ENCODE data around the gene ENHO.

The ENHO gene

DNA sequence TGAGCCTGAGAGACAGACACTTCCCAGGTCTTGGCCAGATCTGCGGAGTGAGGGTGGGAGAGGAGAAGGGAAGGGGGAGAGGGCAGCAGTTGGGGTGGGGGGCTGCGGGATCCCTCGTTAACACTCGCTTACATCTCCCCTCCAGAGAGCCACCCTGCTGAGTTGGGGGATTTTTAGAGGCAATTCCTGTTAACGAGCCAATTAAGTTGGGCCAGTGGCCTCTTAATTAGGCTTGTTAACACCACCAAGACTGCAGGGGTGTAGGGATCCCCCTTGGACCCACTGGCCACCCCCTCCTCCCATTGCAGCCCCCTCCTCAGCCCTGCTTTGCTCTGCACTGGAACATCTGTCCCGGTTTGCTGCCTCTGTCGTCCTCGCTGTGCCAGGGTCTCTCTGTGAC, 43.1 kb upstream of the ENHO start:
- Histone ChIP-seq H3K9me3 (ENCODE audit: control insufficient read depth in 5 of 5, low read length in 5 of 5) (peaks cover 0 to 6% (median 0%) of the 10 kb centered on the region in 5 donors), H3K36me3 (ENCODE audit: control insufficient read depth in 5 of 5, insufficient read depth in 5 of 5, low read length in 5 of 5) (peaks cover 0 to 50% (median 22%) of the 10 kb centered on the region in 5 donors), H3K27ac (ENCODE audit: low read depth, low read length) (no peak overlapping the region), H3K27me3 (ENCODE audit: control insufficient read depth in 5 of 5, insufficient read depth in 4 of 5, low read length in 5 of 5) (peaks cover 0 to 2% (median 0%) of the 10 kb centered on the region in 5 donors), H3K4me1 (ENCODE audit: control insufficient read depth in 5 of 5, insufficient read depth in 5 of 5, low read length in 5 of 5) (peaks cover 2 to 10% (median 5%) of the 10 kb centered on the region in 5 donors), H3K4me3 (ENCODE audit: low read depth in 1 of 5, low read length in 5 of 5) (no peak overlapping the region), H3K9ac (ENCODE audit: low read length in 5 of 5) (no peak overlapping the region)

DNA sequence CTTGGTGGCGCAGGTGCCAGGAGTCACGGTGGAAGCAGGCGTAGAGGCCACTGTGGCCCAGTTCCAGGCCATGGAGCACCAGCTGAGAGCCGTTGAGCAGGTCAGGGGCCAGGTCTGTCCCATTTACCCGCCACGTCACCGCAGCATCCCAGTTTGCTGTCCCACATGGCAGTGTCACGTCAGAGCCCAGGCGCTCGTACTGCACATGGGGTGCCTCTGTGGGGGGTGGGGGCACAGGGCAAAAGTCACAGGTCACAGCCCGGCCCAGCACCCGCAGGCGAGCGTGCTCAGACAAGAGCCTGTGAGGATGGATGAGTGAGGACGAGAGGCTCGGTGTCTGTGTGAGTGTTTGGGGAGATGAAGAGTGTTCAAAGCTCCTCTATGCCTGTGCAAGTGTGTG, 41.8 kb upstream of the ENHO start:
- Histone ChIP-seq H3K4me1 (ENCODE audit: control insufficient read depth in 5 of 5, insufficient read depth in 5 of 5, low read length in 5 of 5) (peaks cover 0 to 15% (median 13%) of the 10 kb centered on the region in 5 donors), H3K9me3 (ENCODE audit: control insufficient read depth in 5 of 5, low read length in 5 of 5) (peaks cover 0 to 6% (median 0%) of the 10 kb centered on the region in 5 donors), H3K27me3 (ENCODE audit: control insufficient read depth in 5 of 5, insufficient read depth in 4 of 5, low read length in 5 of 5) (peaks cover 0 to 5% (median 0%) of the 10 kb centered on the region in 5 donors), H3K27ac (ENCODE audit: low read depth, low read length) (no peak overlapping the region), H3K9ac (ENCODE audit: low read length in 5 of 5) (no peak overlapping the region), H3K4me3 (ENCODE audit: low read depth in 1 of 5, low read length in 5 of 5) (no peak overlapping the region), H3K36me3 (ENCODE audit: control insufficient read depth in 5 of 5, insufficient read depth in 5 of 5, low read length in 5 of 5) (peaks cover 0 to 50% (median 22%) of the 10 kb centered on the region in 5 donors)

GRCh38 chr9:34563262-34563661, 40.5 kb upstream of the ENHO start:
- peaks cover 0 to 6% (median 0%) of the 10 kb centered on the region in 5 donors for H3K9me3 ChIP-seq (ENCODE audit: control insufficient read depth in 5 of 5, low read length in 5 of 5)
- H3K4me3 ChIP-seq (ENCODE audit: low read depth in 1 of 5, low read length in 5 of 5): no peak overlapping the region
- no peak overlapping the region for H3K9ac ChIP-seq (ENCODE audit: low read length in 5 of 5)
- H3K36me3 ChIP-seq (ENCODE audit: control insufficient read depth in 5 of 5, insufficient read depth in 5 of 5, low read length in 5 of 5): peaks cover 0 to 45% (median 16%) of the 10 kb centered on the region in 5 donors
- no peak overlapping the region for H3K27ac ChIP-seq (ENCODE audit: low read depth, low read length)
- H3K27me3 ChIP-seq (ENCODE audit: control insufficient read depth in 5 of 5, insufficient read depth in 4 of 5, low read length in 5 of 5): peaks cover 0 to 11% (median 0%) of the 10 kb centered on the region in 5 donors
- H3K4me1 ChIP-seq (ENCODE audit: control insufficient read depth in 5 of 5, insufficient read depth in 5 of 5, low read length in 5 of 5): peaks cover 0 to 24% (median 18%) of the 10 kb centered on the region in 5 donors

DNA sequence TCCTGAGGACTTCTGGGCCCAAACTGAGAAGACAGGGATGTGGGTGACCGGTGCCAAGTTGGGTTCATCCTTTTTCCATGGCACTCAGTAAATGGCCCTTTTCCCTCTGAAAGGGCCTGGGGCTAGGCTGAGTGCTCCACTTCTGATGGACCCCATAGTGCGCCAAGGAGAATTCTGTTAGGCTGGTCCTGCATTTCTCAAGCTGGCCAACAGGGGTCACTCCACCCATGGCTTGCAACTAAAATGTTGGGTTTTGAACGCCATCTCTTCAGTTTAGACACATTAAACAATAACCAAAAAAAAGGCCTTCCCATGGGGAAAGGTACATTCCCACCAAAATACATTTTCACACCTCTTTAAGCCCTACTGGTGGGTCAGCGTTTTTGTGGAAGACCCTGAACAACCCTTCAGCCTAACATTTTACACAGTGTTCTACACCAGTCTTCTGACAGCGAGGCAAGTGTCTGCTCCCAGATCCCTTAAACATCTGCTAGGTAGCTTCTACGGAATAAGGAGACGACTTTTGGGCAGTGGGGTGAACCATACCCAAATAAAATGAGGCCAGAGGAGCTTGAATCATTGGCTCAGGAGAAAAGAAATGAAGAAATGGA, 39.5 kb upstream of the ENHO start:
- H3K9me3 ChIP-seq (ENCODE audit: control insufficient read depth in 5 of 5, low read length in 5 of 5): peaks cover 0 to 6% (median 0%) of the 10 kb centered on the region in 5 donors
- H3K36me3 ChIP-seq (ENCODE audit: control insufficient read depth in 5 of 5, insufficient read depth in 5 of 5, low read length in 5 of 5): peaks cover 0 to 39% (median 17%) of the 10 kb centered on the region in 5 donors
- H3K27me3 ChIP-seq (ENCODE audit: control insufficient read depth in 5 of 5, insufficient read depth in 4 of 5, low read length in 5 of 5): peaks cover 0 to 17% (median 3%) of the 10 kb centered on the region in 5 donors
- no peak overlapping the region for H3K4me3 ChIP-seq (ENCODE audit: low read depth in 1 of 5, low read length in 5 of 5)
- H3K27ac ChIP-seq (ENCODE audit: low read depth, low read length): no peak overlapping the region
- peaks cover 0 to 24% (median 18%) of the 10 kb centered on the region in 5 donors for H3K4me1 ChIP-seq (ENCODE audit: control insufficient read depth in 5 of 5, insufficient read depth in 5 of 5, low read length in 5 of 5)
- no peak overlapping the region for H3K9ac ChIP-seq (ENCODE audit: low read length in 5 of 5)

DNA sequence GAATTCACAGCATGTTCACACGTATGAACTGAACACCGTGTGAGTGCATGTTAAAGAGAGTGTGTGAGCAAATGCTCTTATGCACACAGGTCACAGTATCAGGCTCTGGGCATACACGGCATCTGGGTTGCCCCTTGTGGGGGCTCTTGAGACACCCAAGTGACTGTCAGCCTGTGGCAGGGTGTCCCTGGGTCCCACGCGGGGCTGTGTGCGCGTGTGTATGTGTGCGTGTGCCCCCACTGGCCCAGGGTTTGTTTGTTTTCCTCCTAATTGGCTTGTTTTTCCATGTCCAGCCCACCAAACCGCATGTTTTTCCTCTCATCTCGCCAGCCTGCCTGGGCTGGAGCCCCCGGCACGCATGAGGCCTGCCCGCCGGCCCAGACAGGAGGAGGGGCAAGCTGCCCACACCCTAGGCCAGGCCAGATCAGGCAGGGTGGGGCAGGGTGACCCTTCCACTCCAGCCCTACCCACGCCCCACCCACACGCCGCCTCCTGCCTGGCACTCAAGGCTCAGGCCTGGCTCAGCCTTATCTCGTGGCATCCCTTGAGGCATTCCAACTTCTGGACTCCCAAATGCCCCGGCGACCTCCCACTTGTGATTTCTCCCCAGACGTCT, 37.9 kb upstream of the ENHO start:
- Histone ChIP-seq H3K9ac (ENCODE audit: low read length in 5 of 5) (no peak overlapping the region), H3K36me3 (ENCODE audit: control insufficient read depth in 5 of 5, insufficient read depth in 5 of 5, low read length in 5 of 5) (peaks cover 0 to 34% (median 15%) of the 10 kb centered on the region in 5 donors), H3K27ac (ENCODE audit: low read depth, low read length) (peak overlapping the region; percentile 33), H3K4me3 (ENCODE audit: low read depth in 1 of 5, low read length in 5 of 5) (no peak overlapping the region), H3K27me3 (ENCODE audit: control insufficient read depth in 5 of 5, insufficient read depth in 4 of 5, low read length in 5 of 5) (peaks cover 0 to 18% (median 3%) of the 10 kb centered on the region in 5 donors), H3K9me3 (ENCODE audit: control insufficient read depth in 5 of 5, low read length in 5 of 5) (peaks cover 0 to 6% (median 0%) of the 10 kb centered on the region in 5 donors), H3K4me1 (ENCODE audit: control insufficient read depth in 5 of 5, insufficient read depth in 5 of 5, low read length in 5 of 5) (peaks cover 0 to 24% (median 18%) of the 10 kb centered on the region in 5 donors)

DNA sequence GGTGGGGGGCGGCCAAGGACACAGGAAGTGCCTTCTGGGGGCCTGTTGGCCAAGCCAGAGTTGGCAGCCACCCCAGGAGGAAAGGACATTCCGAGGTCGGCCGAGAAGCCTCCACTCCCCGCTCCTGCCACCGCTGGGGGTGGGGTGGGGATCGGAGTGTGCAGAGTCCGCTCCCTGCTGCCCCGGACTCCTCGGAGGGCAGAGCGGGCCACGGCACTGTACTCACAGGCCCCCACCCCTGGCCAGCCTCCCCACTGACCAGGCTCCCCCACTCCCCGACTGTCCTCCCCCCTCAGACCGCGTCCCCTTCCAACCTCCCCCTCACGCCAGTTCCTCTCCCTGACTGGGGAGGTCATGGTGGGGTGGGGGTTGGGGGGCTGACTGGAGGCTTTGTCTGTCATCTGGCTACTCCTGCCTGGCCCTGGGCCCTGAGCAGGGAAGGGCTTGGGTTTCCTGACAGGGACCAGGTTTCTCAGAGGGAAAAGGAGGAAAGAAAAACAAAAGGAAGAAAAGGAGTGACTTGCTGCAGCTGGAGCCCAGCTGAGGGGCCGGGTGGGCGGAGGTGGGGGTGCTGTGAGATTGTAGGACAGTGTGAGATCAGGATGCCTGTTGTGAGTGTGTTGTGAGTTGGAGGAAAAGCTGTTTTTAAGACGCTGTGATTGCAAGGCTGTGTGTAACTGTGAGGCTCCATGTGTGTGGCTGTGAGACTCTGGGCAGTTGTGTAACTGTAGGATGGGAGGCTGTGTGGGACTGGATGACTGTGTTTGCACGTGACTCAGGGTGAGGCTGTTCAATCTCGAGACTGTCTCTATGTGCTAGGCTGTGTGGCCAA, 37.0 kb upstream of the ENHO start:
- Histone ChIP-seq H3K9me3 (ENCODE audit: control insufficient read depth in 5 of 5, low read length in 5 of 5) (peaks cover 0 to 6% (median 0%) of the 10 kb centered on the region in 5 donors), H3K27ac (ENCODE audit: low read depth, low read length) (no peak overlapping the region), H3K36me3 (ENCODE audit: control insufficient read depth in 5 of 5, insufficient read depth in 5 of 5, low read length in 5 of 5) (peaks cover 0 to 30% (median 13%) of the 10 kb centered on the region in 5 donors), H3K4me1 (ENCODE audit: control insufficient read depth in 5 of 5, insufficient read depth in 5 of 5, low read length in 5 of 5) (peaks cover 2 to 32% (median 24%) of the 10 kb centered on the region in 5 donors), H3K27me3 (ENCODE audit: control insufficient read depth in 5 of 5, insufficient read depth in 4 of 5, low read length in 5 of 5) (peaks cover 0 to 18% (median 3%) of the 10 kb centered on the region in 5 donors), H3K9ac (ENCODE audit: low read length in 5 of 5) (no peak overlapping the region), H3K4me3 (ENCODE audit: low read depth in 1 of 5, low read length in 5 of 5) (peak overlapping the region in 1 of 5 donors; percentile 19)

DNA sequence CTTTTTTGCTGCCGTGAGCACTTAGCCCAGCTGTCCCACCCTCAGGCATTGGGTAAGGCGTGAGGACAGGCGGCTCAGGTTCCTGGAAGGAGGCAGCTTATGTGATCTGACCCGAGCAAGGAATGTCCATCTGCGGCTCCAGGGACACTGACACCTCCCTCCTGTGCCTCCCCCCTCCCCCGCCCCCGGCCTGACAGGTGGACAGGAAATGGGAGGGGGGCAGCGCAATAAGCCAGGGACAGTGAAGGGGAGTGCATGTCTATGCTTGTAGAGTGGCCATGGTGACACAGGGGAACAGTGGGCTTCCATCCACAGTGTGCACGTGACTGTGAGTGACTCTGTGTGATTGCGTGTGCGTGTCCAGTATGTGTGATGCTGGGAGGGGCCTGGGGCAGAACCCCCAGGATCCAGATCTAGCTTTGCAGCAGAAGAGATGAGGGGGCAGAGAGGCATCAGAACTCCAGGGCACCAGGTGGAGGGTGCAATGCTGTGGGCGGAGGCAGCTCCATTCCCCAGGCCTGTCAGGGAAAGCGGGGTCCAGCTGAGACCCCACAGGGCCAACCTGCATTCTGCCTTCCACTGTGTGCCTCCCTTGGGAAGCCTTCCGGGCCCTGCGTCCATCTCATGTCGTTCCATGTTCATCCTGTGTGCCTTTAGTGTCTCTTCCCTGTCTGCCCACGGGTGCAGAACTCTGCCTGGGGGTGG, 36.3 kb upstream of the ENHO start:
- Histone ChIP-seq H3K9me3 (ENCODE audit: control insufficient read depth in 5 of 5, low read length in 5 of 5) (peaks cover 0 to 6% (median 0%) of the 10 kb centered on the region in 5 donors), H3K36me3 (ENCODE audit: control insufficient read depth in 5 of 5, insufficient read depth in 5 of 5, low read length in 5 of 5) (peaks cover 0 to 30% (median 9%) of the 10 kb centered on the region in 5 donors), H3K27me3 (ENCODE audit: control insufficient read depth in 5 of 5, insufficient read depth in 4 of 5, low read length in 5 of 5) (peaks cover 0 to 18% (median 3%) of the 10 kb centered on the region in 5 donors), H3K4me3 (ENCODE audit: low read depth in 1 of 5, low read length in 5 of 5) (no peak overlapping the region), H3K27ac (ENCODE audit: low read depth, low read length) (no peak overlapping the region), H3K9ac (ENCODE audit: low read length in 5 of 5) (no peak overlapping the region), H3K4me1 (ENCODE audit: control insufficient read depth in 5 of 5, insufficient read depth in 5 of 5, low read length in 5 of 5) (peaks cover 2 to 37% (median 24%) of the 10 kb centered on the region in 5 donors)

DNA sequence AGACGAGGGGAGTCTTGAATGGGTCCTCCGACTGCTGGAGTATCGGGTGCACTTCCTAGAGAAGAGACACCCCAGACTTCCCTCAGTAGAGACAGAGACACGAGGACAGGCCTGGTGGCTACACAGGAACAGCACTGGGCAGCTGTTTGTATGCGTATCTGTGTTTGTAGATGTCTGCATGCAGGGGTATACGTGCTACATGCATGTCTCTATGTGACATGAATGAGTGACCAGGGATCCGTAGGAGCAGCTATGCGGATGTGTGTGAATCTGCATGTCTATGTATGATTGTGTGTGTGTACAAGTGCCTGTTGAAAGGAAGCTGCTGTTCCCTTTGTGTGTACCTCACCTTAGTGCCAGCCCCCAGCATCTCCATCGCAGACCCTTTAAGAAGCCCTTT, 35.6 kb upstream of the ENHO start:
- peaks cover 0 to 18% (median 3%) of the 10 kb centered on the region in 5 donors for H3K27me3 ChIP-seq (ENCODE audit: control insufficient read depth in 5 of 5, insufficient read depth in 4 of 5, low read length in 5 of 5)
- H3K9ac ChIP-seq (ENCODE audit: low read length in 5 of 5): no peak overlapping the region
- H3K36me3 ChIP-seq (ENCODE audit: control insufficient read depth in 5 of 5, insufficient read depth in 5 of 5, low read length in 5 of 5): peaks cover 0 to 31% (median 11%) of the 10 kb centered on the region in 5 donors
- no peak overlapping the region for H3K27ac ChIP-seq (ENCODE audit: low read depth, low read length)
- no peak overlapping the region for H3K4me3 ChIP-seq (ENCODE audit: low read depth in 1 of 5, low read length in 5 of 5)
- peaks cover 0 to 6% (median 0%) of the 10 kb centered on the region in 5 donors for H3K9me3 ChIP-seq (ENCODE audit: control insufficient read depth in 5 of 5, low read length in 5 of 5)
- H3K4me1 ChIP-seq (ENCODE audit: control insufficient read depth in 5 of 5, insufficient read depth in 5 of 5, low read length in 5 of 5): peaks cover 2 to 37% (median 24%) of the 10 kb centered on the region in 5 donors

All from subcutaneous abdominal adipose tissue (tissue), 5 donors.